NCI-H1436 treated with DMSO at 0.1 percent for 48 hours (cell line): ENCODE data around the gene HIGD1B.
A peak's percentile ranks its signal among the peaks of the same experiment; 100 is the strongest.

ENCODE experiments used
- DNase-seq: peaks from one replicate; lab custom pipeline; 2025; lab: John Stamatoyannopoulos, UW

Gene HIGD1B

GRCh38 chr17:44878627-44879221, 31.0 kb downstream of the HIGD1B start:
- no peak for DNase-seq

- no peak for DNase-seq
Measured at GRCh38 chr17:44879376-44879775, 31.7 kb downstream of the HIGD1B start.

- no peak for DNase-seq
Measured at GRCh38 chr17:44880062-44880461, 32.4 kb downstream of the HIGD1B start.

DNA sequence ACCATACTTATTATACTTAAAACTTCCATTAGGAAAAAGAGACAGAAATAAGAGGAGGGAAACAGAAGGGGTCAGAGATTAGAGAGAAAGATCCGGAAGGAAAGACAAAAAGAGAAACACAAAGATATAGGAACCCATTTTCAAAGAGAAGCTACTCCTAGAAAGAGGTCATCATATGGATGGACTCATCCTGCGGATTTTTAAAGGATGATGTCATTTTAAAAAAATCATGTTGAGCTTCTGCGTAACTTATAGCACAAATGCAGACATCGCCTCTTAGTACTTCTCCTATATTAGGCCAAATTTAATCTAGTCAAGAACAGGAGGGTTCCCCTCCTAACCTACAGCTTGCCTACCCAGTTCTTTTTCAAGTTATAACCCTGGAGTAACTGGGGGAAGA, 33.5 kb downstream of the HIGD1B start:
- DNase-seq = no peak

- DNase-seq = no peak
Measured at GRCh38 chr17:44884941-44885340, 37.3 kb downstream of the HIGD1B start.

DNA sequence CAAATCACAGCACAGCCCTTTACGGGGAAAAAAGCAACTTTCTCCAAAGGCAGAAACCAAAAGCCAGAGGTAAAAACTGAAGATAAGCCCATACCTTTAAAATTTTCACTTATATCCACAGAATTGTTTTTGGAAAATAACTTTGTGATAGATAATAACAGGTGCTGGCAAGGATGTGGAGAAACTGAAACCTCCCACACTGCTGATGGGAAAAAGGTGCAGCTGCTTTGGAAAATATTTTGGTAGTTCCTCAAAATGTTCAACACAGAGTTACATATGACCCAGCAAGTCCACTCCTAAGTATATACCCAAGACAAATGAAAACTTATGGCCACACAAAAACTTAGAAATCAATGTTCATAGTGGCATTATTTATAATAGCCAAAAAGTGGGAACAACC, 39.3 kb downstream of the HIGD1B start:
- no peak for DNase-seq

- DNase-seq = no peak
Measured at GRCh38 chr17:44887971-44888954, 40.6 kb downstream of the HIGD1B start.

- DNase-seq = no peak
Measured at GRCh38 chr17:44889003-44889402, 41.3 kb downstream of the HIGD1B start.

GRCh38 chr17:44892250-44892649, 44.6 kb downstream of the HIGD1B start:
- DNase-seq = no peak

GRCh38 chr17:44894642-44895041, 47.0 kb downstream of the HIGD1B start:
- DNase-seq = no peak

- DNase-seq = no peak
Measured at GRCh38 chr17:44898768-44899073, 51.0 kb downstream of the HIGD1B start.

DNA sequence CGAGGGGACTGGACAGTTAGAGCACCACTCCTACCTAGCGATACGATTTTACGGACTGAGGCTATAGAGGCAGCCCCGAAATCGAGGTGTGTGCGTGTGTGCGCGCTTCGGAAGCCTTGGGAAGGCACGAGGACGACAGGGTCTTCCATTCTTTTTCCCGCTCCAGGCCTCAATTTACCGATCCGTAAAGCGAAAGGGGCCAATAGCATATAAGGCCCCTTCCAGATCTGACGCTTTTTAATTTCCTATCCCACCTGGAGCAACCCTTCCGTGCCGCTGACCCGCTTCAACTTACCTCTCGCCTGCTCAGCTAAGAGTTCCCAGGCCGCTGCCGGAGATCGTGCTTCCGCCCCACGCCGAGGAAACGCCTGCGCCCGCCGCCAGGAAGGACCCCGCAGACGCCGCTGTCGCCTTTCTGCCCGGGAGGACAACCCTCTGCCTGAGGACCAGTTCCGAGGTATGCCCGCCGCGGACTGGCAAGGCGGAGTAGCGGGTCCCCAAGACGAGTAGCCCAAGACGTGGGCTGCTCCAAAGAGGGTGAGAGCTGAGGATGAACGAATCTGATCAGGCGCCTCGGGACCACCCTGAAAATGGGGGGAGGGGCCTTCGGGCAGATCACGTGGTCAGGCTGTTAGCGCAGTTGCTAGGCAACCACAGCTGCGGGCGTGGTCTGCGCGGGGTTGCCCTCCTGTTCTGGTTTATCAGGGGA, 51.5 kb downstream of the HIGD1B start, which contains the start of gene EFTUD2:
EFTUD2 (minus strand) TSS at position 372 of the 709 bp plus-strand sequence. CDS start 4,924 bp downstream, outside the sequence.
- peak; percentile 58 for DNase-seq
